Fibroblast of lung (primary cell): ENCODE data around the gene SELENON. TPM values are rescaled to one million over a fixed set of nuclear protein-coding genes. Genes with fewer than 3 reads are reported as not detected.

ENCODE experiments used
- DNase-seq, 2 donors: peaks; one replicate each; pipeline versions ENCODE4 v3.0.0 to v3.0.0-alpha.2; 2010; ENCODE audit warnings: low read depth in 2 of 2
- H2AFZ ChIP-seq: 2 replicates; pipeline ENCODE4 v1.5.1; 2012; ENCODE audit warnings: low read length, control low read depth, inconsistent platforms
- H3K27ac ChIP-seq: 2 replicates; pipeline ENCODE4 v1.5.1; 2011; ENCODE audit warnings: low read length, control low read depth; ENCODE audit not compliant: insufficient read depth
- H3K27me3 ChIP-seq: 2 replicates; pipeline ENCODE4 v1.5.1; 2011; ENCODE audit warnings: mild to moderate bottlenecking, low read length; ENCODE audit not compliant: control insufficient read depth, insufficient read depth
- H3K36me3 ChIP-seq: 2 replicates; pipeline ENCODE4 v1.5.1; 2011; ENCODE audit warnings: low read length; ENCODE audit not compliant: control insufficient read depth, insufficient read depth
- H3K4me1 ChIP-seq: 2 replicates; pipeline ENCODE4 v1.5.1; 2011; ENCODE audit warnings: low read length; ENCODE audit not compliant: control insufficient read depth, insufficient read depth; ENCODE audit errors: extremely low read depth
- H3K4me2 ChIP-seq: 2 replicates; pipeline ENCODE4 v1.5.1; 2011; ENCODE audit warnings: low read length, control low read depth; ENCODE audit not compliant: insufficient read depth; ENCODE audit errors: extremely low read depth
- H3K4me3 ChIP-seq, 4 experiments: fragments of 200-600 bp in 1 of 4; sonication (generic) in 1 of 4; replicated peaks in 1 of 4; 2 replicates each; pipeline ENCODE4 v1.5.1; 2011 to 2016; ENCODE audit warnings: low read length in 4 of 4, low read depth in 3 of 4, mild to moderate bottlenecking in 3 of 4, control low read depth in 2 of 4, inconsistent platforms in 1 of 4, mixed read lengths in 1 of 4; ENCODE audit not compliant: insufficient read depth in 1 of 4; ENCODE audit errors: control extremely low read depth in 1 of 4
- H3K79me2 ChIP-seq: 2 replicates; pipeline ENCODE4 v1.5.1; 2012; ENCODE audit warnings: mild to moderate bottlenecking, low read length, inconsistent platforms; ENCODE audit not compliant: control insufficient read depth, insufficient read depth
- H3K9ac ChIP-seq: 2 replicates; pipeline ENCODE4 v1.5.1; 2011; ENCODE audit warnings: mild to moderate bottlenecking, low read length, control low read depth; ENCODE audit not compliant: insufficient read depth
- H3K9me3 ChIP-seq: 2 replicates; pipeline ENCODE4 v1.5.1; 2012; ENCODE audit warnings: low read depth, low read length; ENCODE audit not compliant: control insufficient read depth, insufficient read depth
- H4K20me1 ChIP-seq: 2 replicates; pipeline ENCODE4 v1.5.1; 2011; ENCODE audit warnings: low read length; ENCODE audit not compliant: control insufficient read depth, insufficient read depth; ENCODE audit errors: extremely low read depth
- CTCF ChIP-seq, 2 donors: IDR thresholded peaks in 1 of 2; conservative IDR thresholded peaks in 1 of 2; 1 replicate in 1 of 2; 2 replicates in 1 of 2; pipeline ENCODE4 v1.5.1; 2011 to 2012; ENCODE audit warnings: low read length in 2 of 2, control low read depth in 1 of 2, inconsistent platforms in 1 of 2, low read depth in 1 of 2, mild to moderate bottlenecking in 1 of 2
- EZH2 ChIP-seq: IDR thresholded peaks from 2 replicates; pipeline ENCODE4 v1.5.1; 2012; ENCODE audit warnings: low read length, control low read depth, mild to moderate bottlenecking; ENCODE audit errors: missing control alignments
- polyA plus RNA-seq, 2 donors: library from polyadenylated mRNA; depleted of rRNA in 1 of 2; stranded (reverse) in 1 of 2; unstranded in 1 of 2; fragments of >200 nt; gene quantifications; 2 replicates each; pipeline ENCODE4 v1.2.1, GENCODE V29; 2011 to 2012; ENCODE audit warnings: missing spikeins in 1 of 2
- total RNA-seq: library from RNA; depleted of rRNA; stranded (reverse); fragments of >200 nt; gene quantifications from 2 replicates; pipeline ENCODE4 v1.2.1, GENCODE V29; 2014

The SELENON gene
- total and polyA plus RNA-seq, 2 donors (not counting 1 experiment from before 2014, with no cell fraction given), result 19.3 to 67.6 TPM

GRCh38 chr1:25802915-25803314 is 2.9 kb downstream of the SELENON start:
- H3K9me3 ChIP-seq, result no peaks in the 10 kb centered on the region
- no peaks in the 10 kb centered on the region for H4K20me1 ChIP-seq
- H3K27me3 ChIP-seq, result no peaks in the 10 kb centered on the region
- no peaks in the 10 kb centered on the region for H3K36me3 ChIP-seq
- H2AFZ ChIP-seq, result no peak overlapping the region
- no peak for TF ChIP-seq CTCF (conservative IDR thresholded peaks at IDR 0.05 in 1 of 2, IDR thresholded peaks at IDR 0.05 in 1 of 2; ENCODE audit: low read depth in 1 of 2, low read length in 2 of 2)
- TF ChIP-seq EZH2, result no peak
- no peak overlapping the region for H3K9ac ChIP-seq
- H3K27ac ChIP-seq, result no peak overlapping the region
- H3K4me3 ChIP-seq, result no peak overlapping the region
- H3K4me1 ChIP-seq, result peaks cover 18% of the 10 kb centered on the region
- peaks cover 4% of the 10 kb centered on the region for H3K79me2 ChIP-seq
- no peak overlapping the region for H3K4me2 ChIP-seq
- DNase-seq, result no peak

GRCh38 chr1:25803368-25803767 is 3.4 kb downstream of the SELENON start:
- no peak overlapping the region for H3K4me2 ChIP-seq
- H3K9me3 ChIP-seq, result no peaks in the 10 kb centered on the region
- peaks cover 4% of the 10 kb centered on the region for H3K79me2 ChIP-seq
- no peak for DNase-seq
- no peaks in the 10 kb centered on the region for H4K20me1 ChIP-seq
- TF ChIP-seq CTCF (conservative IDR thresholded peaks at IDR 0.05 in 1 of 2, IDR thresholded peaks at IDR 0.05 in 1 of 2; ENCODE audit: low read depth in 1 of 2, low read length in 2 of 2) (no peak), EZH2 (no peak)
- H3K27me3 ChIP-seq, result no peaks in the 10 kb centered on the region
- H3K9ac ChIP-seq, result no peak overlapping the region
- H3K4me3 ChIP-seq, result no peak overlapping the region
- H3K36me3 ChIP-seq, result no peaks in the 10 kb centered on the region
- peaks cover 18% of the 10 kb centered on the region for H3K4me1 ChIP-seq
- no peak overlapping the region for H3K27ac ChIP-seq
- H2AFZ ChIP-seq, result no peak overlapping the region

- Histone ChIP-seq H4K20me1 (no peaks in the 10 kb centered on the region), H3K4me2 (no peak overlapping the region), H3K9me3 (no peaks in the 10 kb centered on the region), H2AFZ (no peak overlapping the region), H3K9ac (no peak overlapping the region), H3K36me3 (no peaks in the 10 kb centered on the region), H3K4me3 (no peak overlapping the region), H3K4me1 (peaks cover 18% of the 10 kb centered on the region), H3K27me3 (no peaks in the 10 kb centered on the region), H3K27ac (no peak overlapping the region), H3K79me2 (peaks cover 4% of the 10 kb centered on the region)
- TF ChIP-seq EZH2 (no peak), CTCF (conservative IDR thresholded peaks at IDR 0.05 in 1 of 2, IDR thresholded peaks at IDR 0.05 in 1 of 2; ENCODE audit: low read depth in 1 of 2, low read length in 2 of 2) (no peak)
- DNase-seq, result peak in 1 of 2 donors; percentile 62
Observed at GRCh38 chr1:25804244-25804963, 4.4 kb downstream of the SELENON start.
